Stimulated activated CD8-positive, alpha-beta memory T cell treated with anti-CD3 and anti-CD28 coated beads, Interleukin-4, amount 100 ng/mL, for 4 hours (primary cell): ENCODE results near the gene FMNL1.

Experiments used
- DNase-seq, 2 donors: peaks; one replicate each; pipeline ENCODE4 v3.0.0-alpha.2; 2020; ENCODE audit warnings: low read depth in 2 of 2, low spot score in 1 of 2

The FMNL1 gene

GRCh38 chr17:45256114-45256966 lies 34.7 kb downstream of the FMNL1 start:
- DNase-seq, result no peak

- DNase-seq, result no peak
Measured at GRCh38 chr17:45257115-45257514, 35.4 kb downstream of the FMNL1 start.

GRCh38 chr17:45258981-45259380 lies 37.3 kb downstream of the FMNL1 start:
- no peak for DNase-seq

- DNase-seq, result no peak
Measured at GRCh38 chr17:45260204-45260783, 38.6 kb downstream of the FMNL1 start.

- peak; percentile 36 to 60 for DNase-seq
Measured at GRCh38 chr17:45261577-45262515, 40.2 kb downstream of the FMNL1 start, which contains the start of gene SPATA32. TSS of gene SPATA32 (minus strand) at chr17:45262094. CDS start at chr17:45262016, 78 bp downstream.

GRCh38 chr17:45262516-45263476 lies 41.1 kb downstream of the FMNL1 start:
- no peak for DNase-seq

GRCh38 chr17:45263477-45263860 lies 41.8 kb downstream of the FMNL1 start:
- no peak for DNase-seq

- no peak for DNase-seq
Measured at GRCh38 chr17:45264430-45264829, 42.7 kb downstream of the FMNL1 start.

GRCh38 chr17:45264988-45265387 lies 43.3 kb downstream of the FMNL1 start:
- DNase-seq, result no peak

- DNase-seq, result no peak
Measured at GRCh38 chr17:45265821-45266220, 44.1 kb downstream of the FMNL1 start.

GRCh38 chr17:45266372-45266926 lies 44.8 kb downstream of the FMNL1 start:
- DNase-seq, result no peak

GRCh38 chr17:45267436-45268055 lies 45.9 kb downstream of the FMNL1 start:
- no peak for DNase-seq

GRCh38 chr17:45269912-45270311 lies 48.2 kb downstream of the FMNL1 start:
- DNase-seq, result no peak

- no peak for DNase-seq
Measured at GRCh38 chr17:45270828-45271418, 49.2 kb downstream of the FMNL1 start.

- no peak for DNase-seq
Measured at GRCh38 chr17:45271603-45272002, 49.9 kb downstream of the FMNL1 start.

GRCh38 chr17:45273551-45273957 lies 51.9 kb downstream of the FMNL1 start:
- DNase-seq, result no peak

- no peak for DNase-seq
Measured at GRCh38 chr17:45274033-45274432, 52.3 kb downstream of the FMNL1 start.

GRCh38 chr17:45276031-45276430 lies 54.3 kb downstream of the FMNL1 start:
- no peak for DNase-seq

GRCh38 chr17:45277216-45277849 lies 55.6 kb downstream of the FMNL1 start:
- DNase-seq, result peak; percentile 78 to 87
